GM12865 (cell line): ENCODE data around the gene FGGY.

Source experiments
- DNase-seq: peaks from one replicate; pipeline ENCODE4 v3.0.0; 2010; ENCODE audit warnings: low read depth
- H3K4me3 ChIP-seq: 2 replicates; pipeline ENCODE4 v1.5.1; 2011; ENCODE audit warnings: mild to moderate bottlenecking, low read depth, low read length, control low read depth
- TF ChIP-seq, protein P1 (sequence below): IDR thresholded peaks from 2 replicates; pipeline ENCODE4 v1.5.1; 2011; ENCODE audit warnings: low read length, control low read depth, low read depth, inconsistent platforms; ENCODE audit not compliant: insufficient read depth; ENCODE audit errors: missing control alignments

FGGY gene

GRCh38 chr1:59391212-59392179, 94.6 kb downstream of the FGGY start:
- H3K4me3 ChIP-seq = no peak overlapping the region
- no peak for DNase-seq
- TF ChIP-seq, protein P1, sequence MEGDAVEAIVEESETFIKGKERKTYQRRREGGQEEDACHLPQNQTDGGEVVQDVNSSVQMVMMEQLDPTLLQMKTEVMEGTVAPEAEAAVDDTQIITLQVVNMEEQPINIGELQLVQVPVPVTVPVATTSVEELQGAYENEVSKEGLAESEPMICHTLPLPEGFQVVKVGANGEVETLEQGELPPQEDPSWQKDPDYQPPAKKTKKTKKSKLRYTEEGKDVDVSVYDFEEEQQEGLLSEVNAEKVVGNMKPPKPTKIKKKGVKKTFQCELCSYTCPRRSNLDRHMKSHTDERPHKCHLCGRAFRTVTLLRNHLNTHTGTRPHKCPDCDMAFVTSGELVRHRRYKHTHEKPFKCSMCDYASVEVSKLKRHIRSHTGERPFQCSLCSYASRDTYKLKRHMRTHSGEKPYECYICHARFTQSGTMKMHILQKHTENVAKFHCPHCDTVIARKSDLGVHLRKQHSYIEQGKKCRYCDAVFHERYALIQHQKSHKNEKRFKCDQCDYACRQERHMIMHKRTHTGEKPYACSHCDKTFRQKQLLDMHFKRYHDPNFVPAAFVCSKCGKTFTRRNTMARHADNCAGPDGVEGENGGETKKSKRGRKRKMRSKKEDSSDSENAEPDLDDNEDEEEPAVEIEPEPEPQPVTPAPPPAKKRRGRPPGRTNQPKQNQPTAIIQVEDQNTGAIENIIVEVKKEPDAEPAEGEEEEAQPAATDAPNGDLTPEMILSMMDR = no peak

DNA sequence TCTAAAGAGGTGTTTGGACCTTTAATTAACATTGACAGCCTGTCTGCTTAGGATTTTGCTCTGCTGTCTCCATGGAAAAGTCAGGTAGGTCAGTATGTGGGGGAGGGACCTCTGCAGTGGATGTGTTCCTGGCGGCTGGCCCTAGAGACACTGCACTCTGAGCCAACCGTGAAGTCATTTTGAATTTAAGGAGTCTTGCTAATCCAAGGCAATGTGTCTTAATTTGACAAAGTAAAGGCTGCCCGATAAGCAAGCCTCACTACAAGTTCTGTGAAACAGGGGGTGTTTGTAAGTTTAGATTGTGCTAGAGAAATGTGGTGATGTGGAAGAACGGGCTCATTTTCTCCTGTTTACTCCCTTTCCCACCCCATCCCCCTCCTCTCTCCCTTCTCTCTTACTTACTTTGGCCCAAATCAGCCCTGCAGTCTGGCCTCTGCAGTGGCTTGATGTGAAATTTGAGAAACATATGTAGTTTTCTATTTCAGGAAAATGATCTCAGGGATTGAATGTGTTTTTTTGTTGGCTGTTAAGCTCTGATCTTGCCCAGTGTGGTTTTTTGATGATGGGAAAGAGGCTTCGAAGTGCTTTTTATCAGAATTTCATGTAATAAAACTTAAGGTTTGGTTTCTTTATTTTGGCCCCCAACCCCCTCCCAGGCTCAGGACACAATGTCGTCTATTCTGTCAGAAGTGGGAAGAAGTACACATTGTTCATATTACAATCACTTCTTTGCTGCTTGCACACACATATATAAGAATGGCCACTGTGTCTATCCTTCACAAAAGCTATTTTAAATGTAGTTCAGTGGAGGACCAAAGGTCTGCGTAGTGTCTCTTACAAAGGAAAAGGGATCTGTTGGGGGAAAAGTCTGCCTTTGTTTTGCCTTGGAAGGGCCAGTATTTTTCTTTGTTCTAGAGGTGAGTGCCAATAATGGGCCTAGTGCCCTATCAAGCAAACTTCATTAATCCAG, 96.6 kb downstream of the FGGY start:
- DNase-seq = no peak
- TF ChIP-seq, protein P1 = no peak
- H3K4me3 ChIP-seq = no peak overlapping the region

- TF ChIP-seq, protein P1 = no peak
- no peak for DNase-seq
These were observed 98.0 kb downstream of the FGGY start for GRCh38 chr1:59394706-59395425.

DNA sequence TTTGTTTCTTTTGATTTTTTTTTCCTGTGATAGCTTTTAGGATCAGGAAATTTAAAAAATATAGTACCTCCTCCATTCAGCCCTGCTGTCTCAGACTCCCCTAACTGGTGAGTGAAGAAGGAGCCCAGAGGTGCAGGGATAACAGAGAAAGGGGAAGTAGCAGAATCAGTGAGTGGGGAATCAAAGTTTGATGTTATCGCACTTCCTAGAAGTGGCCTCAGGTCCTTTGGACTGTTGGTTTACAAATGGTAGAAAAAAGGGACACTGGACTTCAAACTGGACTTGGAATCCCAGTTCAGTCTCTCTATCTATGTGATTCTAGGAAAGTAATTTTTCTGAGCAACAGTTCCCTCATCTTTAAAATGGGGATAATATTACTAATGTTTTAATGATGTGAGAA, 99.5 kb downstream of the FGGY start:
- TF ChIP-seq, protein P1 = no peak
- no peak overlapping the region for H3K4me3 ChIP-seq
- no peak for DNase-seq

More at GRCh38 chr1:59394706-59395425, 98.0 kb downstream of the FGGY start:
- no peak overlapping the region for H3K4me3 ChIP-seq

GRCh38 chr1:59397139-59397858, 100.4 kb downstream of the FGGY start:
- no peak overlapping the region for H3K4me3 ChIP-seq
- no peak for DNase-seq
- TF ChIP-seq, protein P1 = no peak

GRCh38 chr1:59399642-59400041, 102.7 kb downstream of the FGGY start:
- no peak overlapping the region for H3K4me3 ChIP-seq
- TF ChIP-seq, protein P1 = no peak
- DNase-seq = no peak
